Measurements from ENCODE around the gene ST3GAL3. TPM values are rescaled to one million over a fixed set of nuclear protein-coding genes. Genes with fewer than 3 reads are reported as not detected.

ST3GAL3 gene
- total RNA-seq, 1 donor from 2014 or later, result 14.9 TPM

DNA sequence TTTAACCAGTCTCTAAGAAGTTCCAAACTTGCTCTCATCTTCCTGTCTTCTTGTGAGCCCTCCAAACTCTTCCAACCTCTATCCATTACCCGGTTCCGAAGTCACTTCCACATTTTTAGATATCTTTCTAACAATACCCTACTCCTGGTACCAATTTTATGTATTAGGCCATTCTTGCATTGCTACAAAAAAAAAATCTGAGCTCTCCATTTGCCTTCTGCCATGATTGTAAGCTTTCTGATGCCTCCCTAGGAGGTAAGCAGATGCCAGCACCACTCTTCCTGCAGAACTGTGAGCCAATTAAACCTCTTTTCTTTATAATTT, 134.8 kb downstream of the ST3GAL3 start:
- H3K27ac Mint-ChIP-seq (ENCODE audit: unreplicated experiment), result no peak overlapping the region
- DNase-seq (ENCODE audit: low spot score), result no peak
- peaks cover 5% of the 10 kb centered on the region for H3K27me3 Mint-ChIP-seq (ENCODE audit: unreplicated experiment)
- H3K36me3 Mint-ChIP-seq (ENCODE audit: low read depth, unreplicated experiment), result peaks cover 26% of the 10 kb centered on the region
- TF ChIP-seq, protein P1, sequence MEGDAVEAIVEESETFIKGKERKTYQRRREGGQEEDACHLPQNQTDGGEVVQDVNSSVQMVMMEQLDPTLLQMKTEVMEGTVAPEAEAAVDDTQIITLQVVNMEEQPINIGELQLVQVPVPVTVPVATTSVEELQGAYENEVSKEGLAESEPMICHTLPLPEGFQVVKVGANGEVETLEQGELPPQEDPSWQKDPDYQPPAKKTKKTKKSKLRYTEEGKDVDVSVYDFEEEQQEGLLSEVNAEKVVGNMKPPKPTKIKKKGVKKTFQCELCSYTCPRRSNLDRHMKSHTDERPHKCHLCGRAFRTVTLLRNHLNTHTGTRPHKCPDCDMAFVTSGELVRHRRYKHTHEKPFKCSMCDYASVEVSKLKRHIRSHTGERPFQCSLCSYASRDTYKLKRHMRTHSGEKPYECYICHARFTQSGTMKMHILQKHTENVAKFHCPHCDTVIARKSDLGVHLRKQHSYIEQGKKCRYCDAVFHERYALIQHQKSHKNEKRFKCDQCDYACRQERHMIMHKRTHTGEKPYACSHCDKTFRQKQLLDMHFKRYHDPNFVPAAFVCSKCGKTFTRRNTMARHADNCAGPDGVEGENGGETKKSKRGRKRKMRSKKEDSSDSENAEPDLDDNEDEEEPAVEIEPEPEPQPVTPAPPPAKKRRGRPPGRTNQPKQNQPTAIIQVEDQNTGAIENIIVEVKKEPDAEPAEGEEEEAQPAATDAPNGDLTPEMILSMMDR (IDR thresholded peaks at IDR 0.05; ENCODE audit: unreplicated experiment), result no peak
- H3K4me3 Mint-ChIP-seq (ENCODE audit: unreplicated experiment), result peak overlapping the region; percentile 22
- no peaks in the 10 kb centered on the region for H3K4me1 Mint-ChIP-seq (ENCODE audit: unreplicated experiment)
- H3K9me3 Mint-ChIP-seq (ENCODE audit: unreplicated experiment), result peaks cover 5% of the 10 kb centered on the region

DNA sequence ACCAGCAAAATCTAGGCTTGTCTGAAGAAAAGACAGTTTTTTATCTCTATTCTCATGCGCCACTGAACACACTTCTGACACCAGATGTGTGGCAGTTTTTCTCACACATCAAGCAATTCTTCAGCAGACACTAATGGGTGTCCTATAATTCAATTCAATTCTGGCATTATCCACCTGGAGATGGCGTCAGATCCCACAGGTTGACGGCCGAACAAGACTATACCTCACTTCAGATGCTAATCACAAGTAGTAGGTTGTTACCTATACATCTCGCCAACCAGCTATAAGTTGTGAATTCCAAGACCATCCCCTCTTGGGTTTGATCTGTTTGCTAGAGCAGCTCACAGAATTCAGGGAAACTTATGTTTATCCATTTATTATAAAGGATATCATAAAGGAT, 136.3 kb downstream of the ST3GAL3 start:
- H3K4me3 Mint-ChIP-seq (ENCODE audit: unreplicated experiment), result no peak overlapping the region
- TF ChIP-seq, protein P1 (IDR thresholded peaks at IDR 0.05; ENCODE audit: unreplicated experiment), result no peak

DNA sequence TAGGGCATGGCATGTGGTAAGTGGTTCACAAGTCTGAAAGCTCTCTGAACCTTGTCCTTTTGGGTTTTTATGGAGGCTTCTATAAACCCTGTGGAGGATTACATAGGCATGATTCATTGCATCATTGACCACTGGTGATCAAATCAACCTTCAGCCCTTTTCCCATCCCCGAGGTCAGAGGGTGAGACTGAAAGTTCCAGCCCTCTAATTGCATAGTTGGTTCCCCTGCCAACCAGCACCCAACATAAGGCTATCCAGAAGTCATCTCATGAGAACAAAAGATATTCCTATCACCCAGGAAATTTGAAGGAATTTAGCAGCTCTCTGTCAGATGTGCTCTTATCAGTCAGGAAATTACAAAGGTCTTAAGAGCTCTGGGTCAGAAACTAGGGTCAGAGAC, 136.8 kb downstream of the ST3GAL3 start:
- Mint-ChIP-seq H3K27me3 (ENCODE audit: unreplicated experiment) (peaks cover 5% of the 10 kb centered on the region), H3K4me1 (ENCODE audit: unreplicated experiment) (no peaks in the 10 kb centered on the region), H3K36me3 (ENCODE audit: low read depth, unreplicated experiment) (peaks cover 26% of the 10 kb centered on the region), H3K27ac (ENCODE audit: unreplicated experiment) (no peak overlapping the region), H3K4me3 (ENCODE audit: unreplicated experiment) (no peak overlapping the region), H3K9me3 (ENCODE audit: unreplicated experiment) (peaks cover 5% of the 10 kb centered on the region)
- TF ChIP-seq, protein P1 (IDR thresholded peaks at IDR 0.05; ENCODE audit: unreplicated experiment), result no peak
- DNase-seq (ENCODE audit: low spot score), result no peak

More for the DNA sequence above, 136.3 kb downstream of the ST3GAL3 start:
- Mint-ChIP-seq H3K9me3 (ENCODE audit: unreplicated experiment) (peaks cover 5% of the 10 kb centered on the region), H3K4me1 (ENCODE audit: unreplicated experiment) (no peaks in the 10 kb centered on the region), H3K27ac (ENCODE audit: unreplicated experiment) (no peak overlapping the region), H3K36me3 (ENCODE audit: low read depth, unreplicated experiment) (peaks cover 26% of the 10 kb centered on the region), H3K27me3 (ENCODE audit: unreplicated experiment) (peaks cover 5% of the 10 kb centered on the region)
- no peak for DNase-seq (ENCODE audit: low spot score)

DNA sequence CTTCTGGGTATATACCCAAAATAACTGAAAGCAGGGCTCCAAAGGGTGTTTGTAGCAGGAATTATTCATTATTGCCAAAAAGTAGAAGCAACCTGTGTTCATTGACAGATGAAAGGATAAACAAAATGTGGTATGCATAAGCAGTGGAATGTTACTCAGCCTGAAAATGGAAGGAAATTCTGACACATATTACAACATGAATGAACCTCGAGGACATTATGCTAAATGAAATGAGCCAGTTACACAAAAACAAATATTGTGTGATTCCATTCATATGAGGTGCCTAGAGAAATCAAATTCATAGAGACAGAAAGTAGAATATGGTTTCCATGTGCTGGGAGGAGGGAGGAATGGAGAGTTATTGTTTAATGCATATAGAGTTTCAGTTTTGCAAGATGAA, 140.0 kb downstream of the ST3GAL3 start:
- no peak overlapping the region for H3K4me3 Mint-ChIP-seq (ENCODE audit: unreplicated experiment)
- H3K36me3 Mint-ChIP-seq (ENCODE audit: low read depth, unreplicated experiment), result peaks cover 8% of the 10 kb centered on the region
- H3K27me3 Mint-ChIP-seq (ENCODE audit: unreplicated experiment), result no peaks in the 10 kb centered on the region
- DNase-seq (ENCODE audit: low spot score), result no peak
- TF ChIP-seq, protein P1 (IDR thresholded peaks at IDR 0.05; ENCODE audit: unreplicated experiment), result no peak
- H3K4me1 Mint-ChIP-seq (ENCODE audit: unreplicated experiment), result peaks cover 4% of the 10 kb centered on the region
- H3K9me3 Mint-ChIP-seq (ENCODE audit: unreplicated experiment), result peaks cover under 1% of the 10 kb centered on the region
- no peak overlapping the region for H3K27ac Mint-ChIP-seq (ENCODE audit: unreplicated experiment)

DNA sequence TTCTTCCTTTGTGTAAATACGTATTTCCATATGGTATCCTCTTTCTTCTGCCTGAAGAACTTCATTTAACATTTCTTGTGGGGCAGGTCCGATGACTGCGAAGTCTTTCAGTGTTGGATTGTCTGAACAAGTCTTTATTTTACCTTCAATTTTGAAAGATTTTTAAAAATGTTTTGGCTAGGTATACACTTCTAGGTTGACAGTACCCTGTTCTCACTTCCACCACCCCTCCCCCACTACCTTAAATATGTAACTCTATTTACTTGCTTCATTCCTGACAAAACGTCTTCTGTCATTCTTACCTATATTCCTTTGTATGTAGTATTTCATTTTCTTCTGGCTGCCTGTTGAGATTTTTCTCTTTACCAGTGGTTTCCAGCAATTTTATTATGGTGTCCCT, 140.5 kb downstream of the ST3GAL3 start:
- Mint-ChIP-seq H3K4me1 (ENCODE audit: unreplicated experiment) (peaks cover 4% of the 10 kb centered on the region), H3K9me3 (ENCODE audit: unreplicated experiment) (no peaks in the 10 kb centered on the region), H3K27me3 (ENCODE audit: unreplicated experiment) (no peaks in the 10 kb centered on the region), H3K27ac (ENCODE audit: unreplicated experiment) (no peak overlapping the region), H3K4me3 (ENCODE audit: unreplicated experiment) (no peak overlapping the region), H3K36me3 (ENCODE audit: low read depth, unreplicated experiment) (peaks cover 3% of the 10 kb centered on the region)
- TF ChIP-seq, protein P1 (IDR thresholded peaks at IDR 0.05; ENCODE audit: unreplicated experiment), result no peak
- no peak for DNase-seq (ENCODE audit: low spot score)

Data from endothelial cell (in vitro differentiated cells).